D721Med (cell line): ENCODE results near the gene JAKMIP1.
"Not testable (repeated sequence)": the region's sequence is repeated elsewhere in the genome, so short reads cannot be mapped to it uniquely, and the experiment has no call there.

Experiments
- DNase-seq: peaks from one replicate; pipeline ENCODE4 v3.0.0; 2011; ENCODE audit warnings: low spot score; ENCODE audit not compliant: insufficient read length
- FAIRE-seq: peaks from 2 replicates; lab custom pipeline; 2011; peaks lifted over from hg19 to GRCh38; lab: Jason Lieb, UNC
- TF ChIP-seq, protein P1 (sequence below): IDR thresholded peaks from 2 replicates; pipeline ENCODE4 v1.5.1; 2012; ENCODE audit warnings: mild to moderate bottlenecking, control low read depth; ENCODE audit not compliant: insufficient read depth; ENCODE audit errors: missing control alignments

JAKMIP1 gene

DNA sequence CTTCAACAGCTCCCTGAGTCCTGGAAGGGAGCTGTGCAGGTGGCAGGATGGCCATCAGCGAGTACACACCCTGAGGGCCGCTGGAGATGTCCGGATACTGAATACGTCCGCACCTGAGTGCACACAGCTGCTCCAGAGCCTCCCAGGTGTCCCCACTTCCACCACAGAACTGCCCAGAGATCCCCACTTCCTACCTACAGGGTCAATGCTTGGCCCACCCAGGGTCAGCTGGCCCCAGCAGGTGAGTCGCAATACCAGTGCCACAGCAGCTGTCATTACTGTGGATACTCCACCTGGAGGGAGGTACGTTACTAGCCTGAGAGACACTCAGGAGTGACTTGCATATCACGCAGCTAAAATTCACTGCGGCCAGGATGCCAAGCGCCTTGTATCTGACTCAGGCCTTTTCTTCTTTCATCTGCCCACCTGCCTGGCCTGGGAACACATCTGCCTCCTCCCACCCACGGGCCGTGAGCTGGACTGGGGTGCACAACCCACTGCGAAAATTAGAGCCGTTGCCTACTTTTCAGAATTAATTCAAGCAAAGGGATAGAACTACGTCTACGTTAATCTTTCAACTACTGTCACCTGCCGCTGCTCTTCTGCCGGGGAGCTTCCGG lies 191.5 kb downstream of the JAKMIP1 start:
- TF ChIP-seq, protein P1, sequence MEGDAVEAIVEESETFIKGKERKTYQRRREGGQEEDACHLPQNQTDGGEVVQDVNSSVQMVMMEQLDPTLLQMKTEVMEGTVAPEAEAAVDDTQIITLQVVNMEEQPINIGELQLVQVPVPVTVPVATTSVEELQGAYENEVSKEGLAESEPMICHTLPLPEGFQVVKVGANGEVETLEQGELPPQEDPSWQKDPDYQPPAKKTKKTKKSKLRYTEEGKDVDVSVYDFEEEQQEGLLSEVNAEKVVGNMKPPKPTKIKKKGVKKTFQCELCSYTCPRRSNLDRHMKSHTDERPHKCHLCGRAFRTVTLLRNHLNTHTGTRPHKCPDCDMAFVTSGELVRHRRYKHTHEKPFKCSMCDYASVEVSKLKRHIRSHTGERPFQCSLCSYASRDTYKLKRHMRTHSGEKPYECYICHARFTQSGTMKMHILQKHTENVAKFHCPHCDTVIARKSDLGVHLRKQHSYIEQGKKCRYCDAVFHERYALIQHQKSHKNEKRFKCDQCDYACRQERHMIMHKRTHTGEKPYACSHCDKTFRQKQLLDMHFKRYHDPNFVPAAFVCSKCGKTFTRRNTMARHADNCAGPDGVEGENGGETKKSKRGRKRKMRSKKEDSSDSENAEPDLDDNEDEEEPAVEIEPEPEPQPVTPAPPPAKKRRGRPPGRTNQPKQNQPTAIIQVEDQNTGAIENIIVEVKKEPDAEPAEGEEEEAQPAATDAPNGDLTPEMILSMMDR, result no peak
- no peak for DNase-seq
- FAIRE-seq, result no peak

GRCh38 chr4:6008092-6008551 lies 192.2 kb downstream of the JAKMIP1 start:
- no peak for DNase-seq
- FAIRE-seq, result no peak
- TF ChIP-seq, protein P1, result no peak

- DNase-seq (no peak), FAIRE-seq (no peak)
- TF ChIP-seq, protein P1, result no peak
Observed at GRCh38 chr4:6005175-6005574, 195.2 kb downstream of the JAKMIP1 start.

DNA sequence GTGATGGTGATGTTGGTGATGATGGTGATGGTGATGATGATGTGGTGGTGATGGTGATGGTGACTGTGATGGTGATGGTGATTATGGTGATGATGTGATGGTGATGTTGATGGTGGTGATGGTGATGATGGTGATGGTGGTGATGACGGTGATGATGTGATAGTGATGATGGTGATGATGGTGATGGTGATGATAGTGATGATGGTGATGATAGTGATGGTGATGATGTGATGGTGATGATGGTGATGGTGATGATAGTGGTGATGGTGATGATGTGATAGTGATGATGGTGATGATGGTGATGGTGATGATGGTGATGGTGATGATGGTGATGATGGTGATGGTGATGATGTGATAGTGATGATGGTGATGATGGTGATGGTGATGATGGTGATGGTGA lies 196.9 kb downstream of the JAKMIP1 start:
- FAIRE-seq, DNase-seq: not testable (repeated sequence)

DNA sequence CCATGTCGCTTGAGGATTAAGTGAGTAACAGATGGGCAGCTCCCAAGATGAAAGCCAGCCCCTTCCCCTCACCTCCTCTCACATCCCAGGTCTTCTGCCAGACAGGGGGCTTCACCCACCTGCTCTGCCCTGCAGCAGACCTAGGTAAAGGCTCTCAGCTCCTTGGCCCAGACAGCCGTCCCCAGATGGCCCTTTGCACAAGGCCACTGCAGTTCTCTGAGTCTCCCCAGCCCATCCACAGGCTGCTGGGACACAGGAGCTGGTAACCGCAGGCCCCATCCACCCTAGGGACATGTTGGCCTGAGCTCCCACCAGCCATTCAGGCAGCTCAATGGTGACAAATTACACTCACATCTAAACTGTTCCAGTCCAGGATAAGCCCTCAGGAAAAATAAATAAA lies 197.4 kb downstream of the JAKMIP1 start:
- DNase-seq (no peak), FAIRE-seq (no peak)
- TF ChIP-seq, protein P1, result no peak

DNA sequence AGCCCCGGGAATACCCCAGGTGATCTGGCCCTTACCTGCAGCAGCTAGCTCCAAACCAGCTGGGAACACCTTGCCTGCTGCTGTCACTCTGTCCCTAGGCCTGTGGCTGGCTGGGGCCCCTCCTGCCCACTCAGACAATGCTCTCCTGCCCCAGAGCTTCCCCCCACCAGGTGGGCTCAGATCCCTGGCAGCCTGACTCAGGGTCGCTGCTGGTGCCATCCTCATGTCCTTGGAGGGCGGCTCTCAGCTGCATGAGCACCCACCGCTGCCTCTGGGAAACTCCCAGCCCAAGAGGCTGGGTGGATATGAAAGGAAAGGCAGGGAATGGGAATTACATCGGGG lies 197.9 kb downstream of the JAKMIP1 start:
- no peak for FAIRE-seq
- DNase-seq, result no peak
- TF ChIP-seq, protein P1, result no peak

DNA sequence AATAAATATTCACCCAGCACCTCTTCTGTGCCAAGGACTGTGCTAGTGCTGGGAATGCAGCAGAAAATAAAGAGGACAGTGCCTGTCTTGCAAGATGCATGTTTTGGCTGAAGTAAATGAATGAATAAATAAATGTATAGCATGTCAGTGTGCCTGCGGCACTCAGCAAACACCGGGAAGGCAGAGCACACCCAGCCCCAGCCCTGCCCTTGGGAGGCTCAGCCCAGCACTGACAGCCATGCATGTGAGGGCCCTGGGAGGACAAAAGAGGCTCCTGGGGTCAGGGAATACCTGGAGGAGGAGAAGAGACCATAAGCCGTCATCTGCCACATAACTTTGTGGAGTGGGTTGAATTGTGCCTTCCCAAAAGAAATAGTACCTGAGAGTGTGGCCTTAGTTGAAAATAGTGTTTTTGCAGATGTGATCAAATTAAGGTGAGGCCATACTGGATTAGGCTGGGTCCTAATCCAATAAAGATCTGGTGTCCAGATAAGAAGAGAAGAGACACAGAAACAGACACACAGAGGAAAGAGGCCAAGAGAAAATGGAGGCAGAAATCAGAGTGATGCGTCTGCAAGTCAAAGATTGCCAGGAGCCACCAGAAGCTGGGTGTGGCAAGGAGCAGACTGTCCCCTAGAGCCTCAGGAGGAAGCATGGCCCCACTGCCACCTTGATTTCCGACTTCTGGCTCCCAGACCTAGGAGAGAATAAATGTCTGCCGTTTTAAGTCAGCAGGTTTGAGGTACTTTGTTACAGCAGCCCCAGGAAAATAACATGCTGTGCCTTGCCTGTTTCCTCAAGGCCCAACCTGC lies 198.5 kb downstream of the JAKMIP1 start:
- FAIRE-seq, result no peak
- TF ChIP-seq, protein P1, result no peak
- no peak for DNase-seq
